Breast epithelium (tissue), 3 donors: ENCODE measurements around the gene SF3B5.

Source experiments
- POLR2AphosphoS5 ChIP-seq, 3 donors: sonication (generic); formaldehyde crosslinking; IDR thresholded peaks; one replicate each; pipeline ENCODE4 v1.6.1; 2017; ENCODE audit warnings: antibody characterized with exemption in 3 of 3
- TF ChIP-seq, protein P1 (sequence below), 3 donors: fragments of 450-650 bp; IDR thresholded peaks; one replicate each; pipeline ENCODE4 v1.5.1; 2016 to 2017; ENCODE audit warnings: antibody characterized with exemption in 3 of 3, mild to moderate bottlenecking in 3 of 3, moderate library complexity in 3 of 3

- TF ChIP-seq, protein P1, sequence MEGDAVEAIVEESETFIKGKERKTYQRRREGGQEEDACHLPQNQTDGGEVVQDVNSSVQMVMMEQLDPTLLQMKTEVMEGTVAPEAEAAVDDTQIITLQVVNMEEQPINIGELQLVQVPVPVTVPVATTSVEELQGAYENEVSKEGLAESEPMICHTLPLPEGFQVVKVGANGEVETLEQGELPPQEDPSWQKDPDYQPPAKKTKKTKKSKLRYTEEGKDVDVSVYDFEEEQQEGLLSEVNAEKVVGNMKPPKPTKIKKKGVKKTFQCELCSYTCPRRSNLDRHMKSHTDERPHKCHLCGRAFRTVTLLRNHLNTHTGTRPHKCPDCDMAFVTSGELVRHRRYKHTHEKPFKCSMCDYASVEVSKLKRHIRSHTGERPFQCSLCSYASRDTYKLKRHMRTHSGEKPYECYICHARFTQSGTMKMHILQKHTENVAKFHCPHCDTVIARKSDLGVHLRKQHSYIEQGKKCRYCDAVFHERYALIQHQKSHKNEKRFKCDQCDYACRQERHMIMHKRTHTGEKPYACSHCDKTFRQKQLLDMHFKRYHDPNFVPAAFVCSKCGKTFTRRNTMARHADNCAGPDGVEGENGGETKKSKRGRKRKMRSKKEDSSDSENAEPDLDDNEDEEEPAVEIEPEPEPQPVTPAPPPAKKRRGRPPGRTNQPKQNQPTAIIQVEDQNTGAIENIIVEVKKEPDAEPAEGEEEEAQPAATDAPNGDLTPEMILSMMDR (IDR thresholded peaks at IDR 0.05): no peak
- no peak for TF ChIP-seq POLR2AphosphoS5 (IDR thresholded peaks at IDR 0.05)
These were observed 20.2 kb downstream of the SF3B5 start for GRCh38 chr6:144075187-144075586.
